CD14-positive monocyte (primary cell): ENCODE results near the gene CETP. TPM values are rescaled to one million over a fixed set of nuclear protein-coding genes. Genes with fewer than 3 reads are reported as not detected.

Source experiments
- DNase-seq, 3 donors: peaks; one replicate each; pipeline ENCODE4 v3.0.0-alpha.2; 2011 to 2022
- H2AFZ ChIP-seq: 2 replicates; pipeline ENCODE4 v1.6.0; 2012; ENCODE audit warnings: mild to moderate bottlenecking, low read depth, low read length, inconsistent platforms; ENCODE audit not compliant: insufficient read depth, poor library complexity, severe bottlenecking
- H3K27ac ChIP-seq, 2 donors: 1 replicate in 1 of 2; 2 replicates in 1 of 2; pipeline ENCODE4 v1.5.1; 2012 to 2013; ENCODE audit warnings: low read length in 2 of 2, control low read depth in 1 of 2, inconsistent platforms in 1 of 2, low read depth in 1 of 2, mild to moderate bottlenecking in 1 of 2
- H3K27me3 ChIP-seq, 2 donors: one replicate each; pipeline versions ENCODE4 v1.6.0 to v1.6.1; 2011 to 2013; ENCODE audit warnings: low read length in 2 of 2; ENCODE audit not compliant: control insufficient read depth in 2 of 2, insufficient read depth in 2 of 2
- H3K36me3 ChIP-seq, 2 donors: replicated peaks in 1 of 2; 1 replicate in 1 of 2; 2 replicates in 1 of 2; pipeline versions ENCODE4 v1.5.1 to v1.6.1; 2012 to 2013; ENCODE audit warnings: low read length in 2 of 2, control low read depth in 1 of 2, inconsistent platforms in 1 of 2, mild to moderate bottlenecking in 1 of 2; ENCODE audit not compliant: insufficient read depth in 2 of 2, control insufficient read depth in 1 of 2
- H3K4me1 ChIP-seq, 2 donors: 1 replicate in 1 of 2; 2 replicates in 1 of 2; pipeline versions ENCODE4 v1.5.1 to v1.6.1; 2012 to 2013; ENCODE audit warnings: low read length in 2 of 2, control low read depth in 1 of 2, inconsistent platforms in 1 of 2, mild to moderate bottlenecking in 1 of 2, moderate library complexity in 1 of 2; ENCODE audit not compliant: insufficient read depth in 2 of 2, control insufficient read depth in 1 of 2
- H3K4me2 ChIP-seq: replicated peaks from 2 replicates; pipeline ENCODE3; 2012; ENCODE audit warnings: low read length, moderate library complexity, mild to moderate bottlenecking; ENCODE audit not compliant: poor library complexity, severe bottlenecking; ENCODE audit errors: extremely low read depth
- H3K4me3 ChIP-seq, 3 experiments: fragments of 200-600 bp in 1 of 3; sonication (generic) in 1 of 3; replicated peaks in 1 of 3; 1 replicate in 2 of 3; 2 replicates in 1 of 3; pipeline ENCODE4 v1.5.1; 2011 to 2013; ENCODE audit warnings: low read length in 3 of 3, mild to moderate bottlenecking in 3 of 3, control low read depth in 2 of 3, low read depth in 2 of 3, inconsistent platforms in 1 of 3, moderate library complexity in 1 of 3
- H3K79me2 ChIP-seq: 2 replicates; pipeline ENCODE4 v1.6.0; 2012; ENCODE audit warnings: mild to moderate bottlenecking, control low read depth, inconsistent platforms, low read length, moderate library complexity; ENCODE audit not compliant: insufficient read depth
- H3K9ac ChIP-seq: 2 replicates; pipeline ENCODE4 v1.6.0; 2017; ENCODE audit warnings: low read length, mild to moderate bottlenecking; ENCODE audit not compliant: insufficient read depth, poor library complexity, severe bottlenecking
- H3K9me3 ChIP-seq, 2 donors: replicated peaks in 1 of 2; 1 replicate in 1 of 2; 2 replicates in 1 of 2; pipeline versions ENCODE4 v1.5.1 to v1.6.1; 2012 to 2013; ENCODE audit warnings: low read length in 2 of 2, control low read depth in 1 of 2; ENCODE audit not compliant: control insufficient read depth in 1 of 2, insufficient read depth in 1 of 2
- H4K20me1 ChIP-seq: 2 replicates; pipeline ENCODE4 v1.6.0; 2012; ENCODE audit warnings: mild to moderate bottlenecking, low read length, control low read depth, moderate library complexity; ENCODE audit not compliant: insufficient read depth
- H3K27ac Mint-ChIP-seq, 7 donors: one replicate each; pipeline ENCODE4 v1.8.0; 2020; ENCODE audit warnings: mild to moderate bottlenecking in 7 of 7, mixed read lengths in 7 of 7, moderate library complexity in 6 of 7, inconsistent platforms in 2 of 7
- H3K27me3 Mint-ChIP-seq, 3 donors: one replicate each; pipeline ENCODE4 v1.8.0; 2021 to 2022; ENCODE audit warnings: low read depth in 3 of 3, mild to moderate bottlenecking in 3 of 3, mixed read lengths in 3 of 3, moderate library complexity in 3 of 3, inconsistent platforms in 1 of 3
- H3K36me3 Mint-ChIP-seq, 2 donors: one replicate each; pipeline ENCODE4 v1.8.0; 2020; ENCODE audit warnings: mixed read lengths in 2 of 2, inconsistent platforms in 1 of 2, mild to moderate bottlenecking in 1 of 2
- H3K4me1 Mint-ChIP-seq: one replicate; pipeline ENCODE4 v1.8.0; 2020; ENCODE audit warnings: mild to moderate bottlenecking, mixed read lengths
- H3K4me3 Mint-ChIP-seq, 2 donors: one replicate each; pipeline ENCODE4 v1.8.0; 2020; ENCODE audit warnings: mild to moderate bottlenecking in 2 of 2, mixed read lengths in 2 of 2, moderate library complexity in 1 of 2
- H3K9me3 Mint-ChIP-seq, 7 donors: one replicate each; pipeline ENCODE4 v1.8.0; 2020 to 2022; ENCODE audit warnings: mixed read lengths in 7 of 7, mild to moderate bottlenecking in 6 of 7, moderate library complexity in 6 of 7, inconsistent platforms in 2 of 7
- CTCF ChIP-seq: fragments of 200-600 bp; IDR thresholded peaks from one replicate; pipeline ENCODE4 v1.8.0; 2022; ENCODE audit warnings: antibody characterized with exemption, mild to moderate bottlenecking
- WGBS: methylation state at CpG from one replicate; pipeline ENCODE4 v1.1.5; 2013; ENCODE audit warnings: missing lambda C conversion rate; ENCODE audit not compliant: insufficient coverage; 5-methylcytosine and 5-hydroxymethylcytosine counted together
- intact Hi-C, 2 donors: fragments of 100-400 bp; cut with micrococcal nuclease; formaldehyde crosslinking; loops; one replicate each; pipeline versions ENCODE4 v1.15.0 to v1.15.1; 2023
- polyA plus RNA-seq, 3 donors: library from polyadenylated mRNA; depleted of rRNA in 1 of 3; unstranded in 2 of 3; stranded (reverse) in 1 of 3; fragments of 300-500 nt in 2 of 3; fragments of >200 nt in 1 of 3; fragmentation: Illumina TruSeq in 2 of 3; gene quantifications; 1 replicate in 2 of 3; 2 replicates in 1 of 3; pipeline ENCODE4 v1.2.3, GENCODE V29; 2012 to 2021

Gene CETP
- polyA plus RNA-seq, 3 donors: 0.61 to 2.1 (median 1.3) TPM

GRCh38 chr16:57021757-57022156 lies 60.0 kb downstream of the CETP start:
- H3K27ac ChIP-seq: no peak overlapping the region
- H2AFZ ChIP-seq: no peak overlapping the region
- H3K4me1 ChIP-seq: peaks cover 35 to 40% of the 10 kb centered on the region in 2 donors
- TF ChIP-seq CTCF: no peak
- Mint-ChIP-seq H3K9me3 (peaks cover 0 to 4% (median 0%) of the 10 kb centered on the region in 7 donors), H3K4me3 (no peak overlapping the region), H3K4me1 (peaks cover 45% of the 10 kb centered on the region), H3K27me3 (no peaks in the 10 kb centered on the region), H3K27ac (peak overlapping the region in 2 of 7 donors; percentile 57 to 66), H3K36me3 (peaks cover 77 to 80% of the 10 kb centered on the region in 2 donors)
- peaks cover 23% of the 10 kb centered on the region for H4K20me1 ChIP-seq
- peaks cover 13% of the 10 kb centered on the region for H3K79me2 ChIP-seq
- peaks cover 59 to 76% of the 10 kb centered on the region in 2 donors for H3K36me3 ChIP-seq
- H3K9me3 ChIP-seq: no peaks in the 10 kb centered on the region
- 100% methylated on average over 4 of the region's 6 CpGs for WGBS
- no peaks in the 10 kb centered on the region for H3K27me3 ChIP-seq
- H3K4me2 ChIP-seq: no peak overlapping the region
- no peak overlapping the region for H3K9ac ChIP-seq
- H3K4me3 ChIP-seq: no peak overlapping the region
- intact Hi-C loops: no loop called here
- DNase-seq: no peak

DNA sequence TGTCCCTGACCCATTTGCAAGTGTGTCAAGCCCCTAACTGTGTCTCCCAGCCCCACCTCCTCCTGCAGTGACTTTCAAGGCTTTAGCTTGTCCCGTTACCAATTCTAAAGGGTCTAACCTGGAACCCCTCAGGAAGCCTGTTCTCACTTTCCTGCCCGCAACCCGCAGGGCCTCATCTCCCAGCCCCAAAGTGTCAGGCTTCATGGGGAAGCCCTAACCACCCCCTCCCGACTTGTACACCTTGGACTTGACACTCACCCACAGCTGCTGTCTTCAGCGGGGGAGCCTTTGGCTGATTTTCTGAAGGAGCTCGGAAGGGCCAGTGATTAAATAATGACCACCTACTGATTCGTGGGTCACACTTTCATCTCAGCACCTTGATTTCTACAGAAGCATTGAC lies 60.7 kb downstream of the CETP start:
- Histone ChIP-seq H3K9me3 (no peaks in the 10 kb centered on the region), H3K27me3 (no peaks in the 10 kb centered on the region), H4K20me1 (peaks cover 22% of the 10 kb centered on the region), H3K4me1 (peaks cover 40 to 45% of the 10 kb centered on the region in 2 donors), H3K36me3 (peaks cover 52 to 75% of the 10 kb centered on the region in 2 donors), H3K79me2 (peaks cover 11% of the 10 kb centered on the region), H3K27ac (no peak overlapping the region), H3K4me3 (no peak overlapping the region), H3K9ac (no peak overlapping the region), H2AFZ (no peak overlapping the region), H3K4me2 (no peak overlapping the region)
- H3K27ac Mint-ChIP-seq: peak overlapping the region in 3 of 7 donors; percentile 4 to 62 (median 8)
- WGBS: 94% methylated on average over 7 of the region's 7 CpGs
- H3K4me1 Mint-ChIP-seq: peaks cover 50% of the 10 kb centered on the region
- H3K36me3 Mint-ChIP-seq: peaks cover 76 to 80% of the 10 kb centered on the region in 2 donors
- DNase-seq: no peak
- intact Hi-C loops: no loop called here
- no peaks in the 10 kb centered on the region for H3K27me3 Mint-ChIP-seq
- no peak overlapping the region for H3K4me3 Mint-ChIP-seq
- peaks cover 0 to 1% (median 0%) of the 10 kb centered on the region in 7 donors for H3K9me3 Mint-ChIP-seq
- TF ChIP-seq CTCF: no peak
